HepG2 (cell line): ENCODE data around the gene NOX3.

Experiments
- BRCA1 ChIP-seq: sonication (generic); formaldehyde crosslinking; IDR thresholded peaks from 2 replicates; pipeline ENCODE4 v1.4.0; 2020; ENCODE audit warnings: missing genetic modification reagents
- CTCF ChIP-seq: sonication (generic); formaldehyde crosslinking; IDR thresholded peaks from 2 replicates; pipeline ENCODE4 v1.5.0; 2020; ENCODE audit warnings: mild to moderate bottlenecking, missing genetic modification reagents, moderate library complexity
- HDAC6 ChIP-seq: fragments of 200-600 bp; sonication (generic); IDR thresholded peaks from 2 replicates; pipeline ENCODE4 v1.7.0; 2017; ENCODE audit warnings: mild to moderate bottlenecking, antibody characterized with exemption, low read length, low read depth
- HMG20B ChIP-seq: conservative IDR thresholded peaks from 2 replicates; pipeline ENCODE4 v1.6.1; 2016; ENCODE audit warnings: missing genetic modification reagents, missing compliant biosample characterization
- HMGXB3 ChIP-seq: sonication (generic); formaldehyde crosslinking; IDR thresholded peaks from 2 replicates; pipeline ENCODE4 v1.4.0; 2020; ENCODE audit warnings: missing genetic modification reagents, borderline replicate concordance
- JUNB ChIP-seq: sonication (generic); formaldehyde crosslinking; IDR thresholded peaks from 2 replicates; pipeline ENCODE4 v1.8.0; 2022; ENCODE audit warnings: missing genetic modification reagents, mild to moderate bottlenecking, borderline replicate concordance
- MYC ChIP-seq: sonication (generic); formaldehyde crosslinking; IDR thresholded peaks from 2 replicates; pipeline ENCODE4 v1.9.0; 2021; ENCODE audit warnings: missing genetic modification reagents, borderline replicate concordance
- NFRKB ChIP-seq: fragments of 450-650 bp; IDR thresholded peaks from 2 replicates; pipeline ENCODE4 v1.6.1; 2017
- PCBP1 ChIP-seq: fragments of 200-400 bp; formaldehyde crosslinking; IDR thresholded peaks from 2 replicates; pipeline ENCODE4 v1.6.1; 2017; ENCODE audit warnings: mild to moderate bottlenecking, low read depth, low read length, borderline replicate concordance
- REPIN1 ChIP-seq: sonication (generic); formaldehyde crosslinking; IDR thresholded peaks from 2 replicates; pipeline ENCODE4 v1.8.0; 2022; ENCODE audit warnings: missing genetic modification reagents, low read depth, mild to moderate bottlenecking, borderline replicate concordance
- REST ChIP-seq, 2 experiments: IDR thresholded peaks; 2 replicates each; pipeline ENCODE4 v1.6.1; 2011 to 2012; ENCODE audit warnings: low read length in 2 of 2, borderline replicate concordance in 1 of 2, low read depth in 1 of 2, mild to moderate bottlenecking in 1 of 2, moderate library complexity in 1 of 2
- RNF2 ChIP-seq: fragments of 450-650 bp; conservative IDR thresholded peaks from 2 replicates; pipeline ENCODE4 v1.6.1; 2016; ENCODE audit warnings: low read depth
- SIN3A ChIP-seq: IDR thresholded peaks from 2 replicates; pipeline ENCODE4 v1.6.1; 2011; ENCODE audit warnings: low read depth, mild to moderate bottlenecking, control low read depth, low read length, borderline replicate concordance

GRCh38 chr6:155450240-155450581 lies 5.4 kb downstream of the NOX3 start:
- no peak for TF ChIP-seq MYC (CRISPR knock-in tag)
- no peak for TF ChIP-seq HDAC6
- no peak for TF ChIP-seq HMGXB3 (CRISPR knock-in tag)
- TF ChIP-seq RNF2: no peak
- TF ChIP-seq REST (IDR thresholded peaks at IDR 0.05; ENCODE audit: borderline replicate concordance in 1 of 2, low read depth in 1 of 2, low read length in 2 of 2): no peak
- TF ChIP-seq HMG20B (CRISPR knock-in tag): no peak
- no peak for TF ChIP-seq JUNB (CRISPR knock-in tag)
- no peak for TF ChIP-seq PCBP1
- no peak for TF ChIP-seq SIN3A
- TF ChIP-seq CTCF (CRISPR knock-in tag): no peak
- no peak for TF ChIP-seq REPIN1
- TF ChIP-seq BRCA1 (CRISPR knock-in tag): no peak
- no peak for TF ChIP-seq NFRKB
